DOHH2 (cell line): ENCODE results near the gene RAB40B.

Source experiments
- H3F3A ChIP-seq: fragments of 200-600 bp; sonication (generic), shearing (Covaris generic); 2 replicates; pipeline ENCODE4 v1.6.0; 2016; ENCODE audit warnings: antibody characterized with exemption, mild to moderate bottlenecking; ENCODE audit not compliant: control insufficient read depth, insufficient read depth
- H3K27ac ChIP-seq: fragments of 200-600 bp; sonication (generic); 2 replicates; pipeline ENCODE4 v1.5.1; 2014; ENCODE audit warnings: low read depth, mild to moderate bottlenecking, low read length, moderate library complexity
- H3K27me3 ChIP-seq: fragments of 200-600 bp; sonication (generic); 2 replicates; pipeline ENCODE4 v1.6.1; 2014; ENCODE audit warnings: mild to moderate bottlenecking, low read length, mixed read lengths; ENCODE audit not compliant: control insufficient read depth
- H3K36me3 ChIP-seq: fragments of 200-600 bp; sonication (generic); 2 replicates; pipeline ENCODE4 v1.6.1; 2014; ENCODE audit warnings: mild to moderate bottlenecking, low read length, moderate library complexity, mixed read lengths; ENCODE audit not compliant: control insufficient read depth
- H3K4me1 ChIP-seq: fragments of 200-600 bp; sonication (generic); 2 replicates; pipeline ENCODE4 v1.6.1; 2014; ENCODE audit warnings: mild to moderate bottlenecking, low read length, mixed read lengths; ENCODE audit not compliant: control insufficient read depth
- H3K4me2 ChIP-seq: fragments of 200-600 bp; sonication (generic); 2 replicates; pipeline ENCODE4 v1.6.0; 2014; ENCODE audit warnings: mild to moderate bottlenecking, low read length, moderate library complexity
- H3K4me3 ChIP-seq: fragments of 200-600 bp; sonication (generic); 2 replicates; pipeline ENCODE4 v1.5.1; 2014; ENCODE audit warnings: mild to moderate bottlenecking, low read length, mixed read lengths
- H3K79me2 ChIP-seq: fragments of 200-600 bp; sonication (generic); 2 replicates; pipeline ENCODE4 v1.6.1; 2014; ENCODE audit warnings: mild to moderate bottlenecking, low read length, mixed read lengths; ENCODE audit not compliant: control insufficient read depth
- H3K9me2 ChIP-seq: fragments of 200-600 bp; sonication (generic); replicated peaks from 2 replicates; pipeline ENCODE4 v1.6.1; 2014; ENCODE audit warnings: mild to moderate bottlenecking, low read length, mixed read lengths; ENCODE audit not compliant: control insufficient read depth
- H3K9me3 ChIP-seq: fragments of 200-600 bp; sonication (generic); 2 replicates; pipeline ENCODE4 v1.6.1; 2014; ENCODE audit warnings: antibody characterized with exemption, low read length, mixed read lengths; ENCODE audit not compliant: control insufficient read depth, insufficient read depth
- H4K20me1 ChIP-seq: fragments of 200-600 bp; sonication (generic); 2 replicates; pipeline ENCODE4 v1.6.0; 2014; ENCODE audit warnings: low read depth, mild to moderate bottlenecking, antibody characterized with exemption, low read length, moderate library complexity; ENCODE audit not compliant: control insufficient read depth, insufficient read depth
- CTCF ChIP-seq: fragments of 200-600 bp; sonication (generic); IDR thresholded peaks from one replicate; pipeline ENCODE4 v1.5.1; 2014; ENCODE audit warnings: antibody characterized with exemption, mild to moderate bottlenecking, low read depth, low read length; ENCODE audit not compliant: poor library complexity, severe bottlenecking
- EZH2phosphoT487 ChIP-seq: fragments of 200-600 bp; sonication (generic); IDR thresholded peaks from 2 replicates; pipeline ENCODE4 v1.6.1; 2017; ENCODE audit warnings: borderline replicate concordance, mild to moderate bottlenecking, antibody characterized with exemption, low read length, moderate library complexity, mixed read lengths

Gene RAB40B

DNA sequence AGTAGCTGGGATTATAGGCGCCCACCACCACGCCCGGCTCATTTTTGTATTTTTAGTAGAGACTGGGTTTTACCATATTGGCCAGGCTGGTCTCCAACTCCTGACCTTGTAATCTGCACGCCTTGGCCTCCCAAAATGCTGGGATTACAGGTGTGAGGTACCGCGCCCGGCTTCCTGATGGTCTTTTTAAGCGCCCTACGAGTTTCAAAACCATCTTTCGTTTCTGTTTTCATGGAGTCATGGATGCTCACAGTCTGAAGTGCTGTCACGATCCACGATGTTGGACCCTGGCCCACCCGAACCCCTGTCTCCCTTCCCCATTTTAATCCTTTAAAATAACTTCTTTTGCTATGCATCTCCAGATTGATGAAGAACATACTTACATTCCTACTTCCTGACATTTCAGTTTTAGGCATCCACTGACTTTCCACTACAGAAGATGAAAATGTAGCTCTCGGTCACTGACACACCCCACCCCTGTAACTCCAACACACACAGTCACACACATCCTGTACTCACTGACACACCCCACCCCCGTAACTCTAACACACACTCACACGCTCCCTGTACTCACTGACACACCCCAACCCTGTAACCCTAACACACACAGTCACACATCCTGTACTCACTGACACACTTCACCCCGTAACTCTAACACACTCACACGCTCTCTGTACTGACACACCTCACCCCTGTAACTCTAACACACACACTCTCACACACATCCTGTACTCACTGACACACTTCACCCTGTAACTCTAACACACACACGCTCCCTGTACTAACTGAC lies 27.6 kb downstream of the RAB40B start:
- TF ChIP-seq CTCF (no peak), EZH2phosphoT487 (no peak)
- H3K4me2 ChIP-seq: no peak overlapping the region
- H3K4me1 ChIP-seq: no peaks in the 10 kb centered on the region
- H3K79me2 ChIP-seq: no peaks in the 10 kb centered on the region
- H3K9me2 ChIP-seq: no peaks in the 10 kb centered on the region
- H3K27ac ChIP-seq: no peak overlapping the region
- H3F3A ChIP-seq: no peaks in the 10 kb centered on the region
- H3K9me3 ChIP-seq: peaks cover 4% of the 10 kb centered on the region; the same call in 1 of the 2 replicates
- H3K4me3 ChIP-seq: no peak overlapping the region
- no peaks in the 10 kb centered on the region for H4K20me1 ChIP-seq
- no peaks in the 10 kb centered on the region for H3K36me3 ChIP-seq
- no peaks in the 10 kb centered on the region for H3K27me3 ChIP-seq

GRCh38 chr17:82668631-82669099 lies 29.8 kb downstream of the RAB40B start:
- H3K9me2 ChIP-seq: no peaks in the 10 kb centered on the region
- H3K79me2 ChIP-seq: no peaks in the 10 kb centered on the region
- H3K4me1 ChIP-seq: no peaks in the 10 kb centered on the region
- H3K4me3 ChIP-seq: no peak overlapping the region
- H3K4me2 ChIP-seq: 0 out of 2 replicates have a peak overlapping the region, but pooled peaks have one; percentile 20
- no peaks in the 10 kb centered on the region for H3F3A ChIP-seq
- no peaks in the 10 kb centered on the region for H3K36me3 ChIP-seq
- H3K9me3 ChIP-seq: peaks cover 4% of the 10 kb centered on the region; the same call in 1 of the 2 replicates
- no peaks in the 10 kb centered on the region for H4K20me1 ChIP-seq
- H3K27ac ChIP-seq: no peak overlapping the region
- peak; percentile 53 for TF ChIP-seq CTCF
- TF ChIP-seq EZH2phosphoT487: no peak
- H3K27me3 ChIP-seq: no peaks in the 10 kb centered on the region

- Histone ChIP-seq H3K4me2 (0 out of 2 replicates have a peak overlapping the region, but pooled peaks have one; percentile 20), H3K36me3 (no peaks in the 10 kb centered on the region), H3K9me3 (peaks cover 4% of the 10 kb centered on the region; the same call in 1 of the 2 replicates), H4K20me1 (no peaks in the 10 kb centered on the region), H3F3A (no peaks in the 10 kb centered on the region), H3K79me2 (no peaks in the 10 kb centered on the region), H3K4me1 (no peaks in the 10 kb centered on the region), H3K4me3 (no peak overlapping the region), H3K27me3 (no peaks in the 10 kb centered on the region), H3K9me2 (no peaks in the 10 kb centered on the region), H3K27ac (no peak overlapping the region)
- TF ChIP-seq EZH2phosphoT487: no peak
- TF ChIP-seq CTCF: no peak
These were observed 30.4 kb downstream of the RAB40B start for GRCh38 chr17:82668024-82668630.
